ENCODE results near the gene SATB1. TPM values are rescaled to one million over a fixed set of nuclear protein-coding genes. Genes with fewer than 3 reads are reported as not detected.

SATB1 gene
- total and polyA plus RNA-seq, 2 donors (not counting 1 experiment from before 2014, with no cell fraction given) = 17.2 to 18.7 TPM

DNA sequence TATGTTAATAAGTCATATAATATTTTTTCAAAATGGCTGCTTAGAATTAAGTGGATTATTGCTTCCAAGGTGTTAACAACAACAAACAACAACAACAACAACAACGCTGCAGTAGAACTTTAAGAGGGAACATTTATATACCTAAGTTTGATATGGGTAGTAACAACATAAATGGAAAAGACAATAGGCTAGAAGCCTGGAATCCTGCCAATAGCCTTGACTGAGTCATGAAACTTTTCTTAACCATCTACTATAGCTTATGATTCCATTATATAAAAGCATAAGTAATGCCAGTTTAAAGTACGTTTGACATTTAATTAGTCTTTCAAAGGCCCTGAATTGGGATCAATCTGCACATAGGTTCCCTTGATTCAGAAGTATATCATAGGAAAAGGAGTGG lies 31.2 kb downstream of the SATB1 start:
- no peak overlapping the region for H3K4me2 ChIP-seq (ENCODE audit: extremely low read depth, insufficient read depth, low read length)
- no peaks in the 10 kb centered on the region for H3K79me2 ChIP-seq (ENCODE audit: control insufficient read depth, insufficient read depth, low read length)
- H3K9me3 ChIP-seq (ENCODE audit: control insufficient read depth, insufficient read depth, low read depth, low read length) = no peaks in the 10 kb centered on the region
- TF ChIP-seq EZH2 (IDR thresholded peaks at IDR 0.05; ENCODE audit: low read length, missing control alignments) (no peak), CTCF (conservative IDR thresholded peaks at IDR 0.05 in 1 of 2, IDR thresholded peaks at IDR 0.05 in 1 of 2; ENCODE audit: low read depth in 1 of 2, low read length in 2 of 2) (no peak)
- no peaks in the 10 kb centered on the region for H3K4me1 ChIP-seq (ENCODE audit: control insufficient read depth, extremely low read depth, insufficient read depth, low read length)
- no peak overlapping the region for H3K9ac ChIP-seq (ENCODE audit: insufficient read depth, low read length)
- H3K36me3 ChIP-seq (ENCODE audit: control insufficient read depth, insufficient read depth, low read length) = no peaks in the 10 kb centered on the region
- no peak overlapping the region for H2AFZ ChIP-seq (ENCODE audit: low read length)
- no peaks in the 10 kb centered on the region for H4K20me1 ChIP-seq (ENCODE audit: control insufficient read depth, extremely low read depth, insufficient read depth, low read length)
- peak in 1 of 2 donors; percentile 15 for DNase-seq (ENCODE audit: low read depth in 2 of 2)
- no peak overlapping the region for H3K4me3 ChIP-seq (replicated peaks in 1 of 4; ENCODE audit: control extremely low read depth in 1 of 4, insufficient read depth in 1 of 4, low read depth in 3 of 4, low read length in 4 of 4)
- no peak overlapping the region for H3K27ac ChIP-seq (ENCODE audit: insufficient read depth, low read length)
- H3K27me3 ChIP-seq (ENCODE audit: control insufficient read depth, insufficient read depth, low read length) = no peaks in the 10 kb centered on the region

DNA sequence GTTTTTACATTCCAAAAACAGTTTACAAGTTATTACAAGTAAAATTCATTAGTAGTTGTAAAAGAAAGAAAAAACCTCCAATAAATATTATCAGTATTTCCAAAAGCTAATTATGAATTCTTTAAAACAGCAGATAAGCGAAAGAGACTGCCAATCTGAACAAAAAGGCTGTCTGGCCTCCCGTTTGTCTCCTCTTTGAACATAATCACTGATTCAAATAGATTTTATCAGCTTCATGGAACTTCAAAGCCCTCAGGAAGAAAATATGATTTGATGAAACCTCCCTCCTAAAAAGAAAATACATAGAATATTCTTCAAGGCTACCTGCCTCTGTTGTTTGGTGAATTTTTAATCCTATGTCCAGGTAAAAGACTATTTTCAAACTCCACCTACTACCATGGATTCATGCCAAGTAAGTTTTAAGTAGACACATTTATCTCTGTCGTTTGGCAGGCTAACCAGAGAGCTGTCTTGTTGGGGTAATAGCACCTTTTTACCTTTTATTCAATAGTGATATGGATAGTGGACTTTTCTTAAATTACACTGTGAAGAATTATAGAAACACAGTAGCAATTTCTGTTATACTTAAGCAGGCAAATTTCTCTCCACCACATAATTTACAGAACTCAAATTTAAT lies 35.0 kb downstream of the SATB1 start:
- H3K27ac ChIP-seq (ENCODE audit: insufficient read depth, low read length) = no peak overlapping the region
- H3K9me3 ChIP-seq (ENCODE audit: control insufficient read depth, insufficient read depth, low read depth, low read length) = no peaks in the 10 kb centered on the region
- no peak for DNase-seq (ENCODE audit: low read depth in 2 of 2)
- no peaks in the 10 kb centered on the region for H3K79me2 ChIP-seq (ENCODE audit: control insufficient read depth, insufficient read depth, low read length)
- no peaks in the 10 kb centered on the region for H3K4me1 ChIP-seq (ENCODE audit: control insufficient read depth, extremely low read depth, insufficient read depth, low read length)
- H3K36me3 ChIP-seq (ENCODE audit: control insufficient read depth, insufficient read depth, low read length) = no peaks in the 10 kb centered on the region
- H3K4me3 ChIP-seq (replicated peaks in 1 of 4; ENCODE audit: control extremely low read depth in 1 of 4, insufficient read depth in 1 of 4, low read depth in 3 of 4, low read length in 4 of 4) = no peak overlapping the region
- H2AFZ ChIP-seq (ENCODE audit: low read length) = no peak overlapping the region
- H3K4me2 ChIP-seq (ENCODE audit: extremely low read depth, insufficient read depth, low read length) = no peak overlapping the region
- no peak for TF ChIP-seq CTCF (conservative IDR thresholded peaks at IDR 0.05 in 1 of 2, IDR thresholded peaks at IDR 0.05 in 1 of 2; ENCODE audit: low read depth in 1 of 2, low read length in 2 of 2)
- TF ChIP-seq EZH2 (IDR thresholded peaks at IDR 0.05; ENCODE audit: low read length, missing control alignments) = no peak
- H4K20me1 ChIP-seq (ENCODE audit: control insufficient read depth, extremely low read depth, insufficient read depth, low read length) = no peaks in the 10 kb centered on the region
- H3K9ac ChIP-seq (ENCODE audit: insufficient read depth, low read length) = no peak overlapping the region
- no peaks in the 10 kb centered on the region for H3K27me3 ChIP-seq (ENCODE audit: control insufficient read depth, insufficient read depth, low read length)

GRCh38 chr3:18389108-18389733 lies 35.9 kb downstream of the SATB1 start:
- no peak overlapping the region for H3K27ac ChIP-seq (ENCODE audit: insufficient read depth, low read length)
- no peaks in the 10 kb centered on the region for H3K9me3 ChIP-seq (ENCODE audit: control insufficient read depth, insufficient read depth, low read depth, low read length)
- H3K4me3 ChIP-seq (replicated peaks in 1 of 4; ENCODE audit: control extremely low read depth in 1 of 4, insufficient read depth in 1 of 4, low read depth in 3 of 4, low read length in 4 of 4) = no peak overlapping the region
- H3K27me3 ChIP-seq (ENCODE audit: control insufficient read depth, insufficient read depth, low read length) = no peaks in the 10 kb centered on the region
- no peaks in the 10 kb centered on the region for H4K20me1 ChIP-seq (ENCODE audit: control insufficient read depth, extremely low read depth, insufficient read depth, low read length)
- no peak overlapping the region for H2AFZ ChIP-seq (ENCODE audit: low read length)
- no peaks in the 10 kb centered on the region for H3K4me1 ChIP-seq (ENCODE audit: control insufficient read depth, extremely low read depth, insufficient read depth, low read length)
- H3K36me3 ChIP-seq (ENCODE audit: control insufficient read depth, insufficient read depth, low read length) = no peaks in the 10 kb centered on the region
- TF ChIP-seq EZH2 (IDR thresholded peaks at IDR 0.05; ENCODE audit: low read length, missing control alignments) (no peak), CTCF (conservative IDR thresholded peaks at IDR 0.05 in 1 of 2, IDR thresholded peaks at IDR 0.05 in 1 of 2; ENCODE audit: low read depth in 1 of 2, low read length in 2 of 2) (peak; percentile 48 to 58)
- no peak overlapping the region for H3K4me2 ChIP-seq (ENCODE audit: extremely low read depth, insufficient read depth, low read length)
- H3K79me2 ChIP-seq (ENCODE audit: control insufficient read depth, insufficient read depth, low read length) = no peaks in the 10 kb centered on the region
- peak in 1 of 2 donors; percentile 26 for DNase-seq (ENCODE audit: low read depth in 2 of 2)
- no peak overlapping the region for H3K9ac ChIP-seq (ENCODE audit: insufficient read depth, low read length)
